HepG2 (cell line): ENCODE results near the gene UBTF.
A peak's percentile ranks its signal among the peaks of the same experiment; 100 is the strongest.

ENCODE experiments used
- EP300 ChIP-seq, 3 experiments: sonication (generic) in 1 of 3; formaldehyde crosslinking in 1 of 3; IDR thresholded peaks; 2 replicates each; pipeline versions ENCODE4 v1.5.1 to v1.6.1; 2011 to 2020; ENCODE audit warnings: low read depth in 2 of 3, low read length in 2 of 3, borderline replicate concordance in 1 of 3, improper control_type of control experiment in 1 of 3, mild to moderate bottlenecking in 1 of 3, missing genetic modification reagents in 1 of 3, moderate library complexity in 1 of 3
- POLR2A ChIP-seq, 2 experiments: IDR thresholded peaks; 2 replicates each; pipeline ENCODE4 v1.6.1; 2011; ENCODE audit warnings: low read depth in 2 of 2, low read length in 2 of 2, mild to moderate bottlenecking in 1 of 2, moderate library complexity in 1 of 2; ENCODE audit not compliant: insufficient read depth in 1 of 2
- RCOR2 ChIP-seq: IDR thresholded peaks from 2 replicates; pipeline ENCODE4 v1.6.1; 2016; ENCODE audit warnings: missing biosample characterization, missing genetic modification reagents
- SNAI1 ChIP-seq: sonication (generic); formaldehyde crosslinking; IDR thresholded peaks from 2 replicates; pipeline ENCODE4 v1.5.0; 2020; ENCODE audit warnings: mild to moderate bottlenecking, missing genetic modification reagents, borderline replicate concordance
- TF ChIP-seq, protein P1 (sequence below): sonication (generic); formaldehyde crosslinking; IDR thresholded peaks from 2 replicates; pipeline ENCODE4 v1.5.0; 2020; ENCODE audit warnings: mild to moderate bottlenecking, missing genetic modification reagents, moderate library complexity

DNA sequence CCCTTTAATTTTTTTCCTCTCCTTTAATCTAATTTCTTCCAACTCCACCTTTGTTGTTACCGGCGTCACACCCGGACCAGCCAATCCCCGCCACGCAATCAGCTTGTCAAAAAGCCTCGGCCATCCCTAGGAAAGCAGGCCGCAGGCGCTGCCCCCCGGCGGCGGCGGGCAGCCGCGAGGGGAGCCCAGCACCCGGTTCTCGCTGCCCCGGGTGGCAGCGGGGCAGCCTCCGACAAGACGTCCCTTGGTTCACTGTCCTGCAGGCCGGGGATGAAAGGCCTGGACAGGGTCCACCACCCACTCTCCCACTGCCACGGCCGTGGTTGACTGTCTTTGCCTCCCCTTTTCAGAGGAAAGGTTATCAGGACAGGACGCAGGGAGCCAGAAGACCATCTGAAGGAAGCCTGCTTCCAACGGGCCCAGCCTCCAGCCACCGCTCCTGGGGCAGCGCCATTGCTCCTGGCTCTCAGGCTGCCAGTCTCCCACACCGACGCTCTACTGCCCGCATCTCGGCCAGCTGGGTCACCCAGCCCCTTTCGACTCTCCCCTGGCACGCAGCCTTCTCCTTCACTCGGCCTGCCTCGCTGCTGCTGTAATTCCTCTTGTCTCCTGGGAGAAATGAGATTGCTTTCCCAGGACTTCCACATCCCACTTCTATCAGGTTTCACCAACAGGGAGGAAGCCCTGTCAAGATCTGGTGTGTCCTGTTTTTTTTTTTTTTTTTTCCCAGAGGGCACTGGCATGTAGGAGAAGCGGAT is 2.8 kb upstream of the UBTF start:
- TF ChIP-seq EP300 (IDR thresholded peaks at IDR 0.05; ENCODE audit: low read depth in 2 of 2, low read length in 2 of 2) (no peak), EP300 (CRISPR knock-in tag; IDR thresholded peaks at IDR 0.05; ENCODE audit: borderline replicate concordance) (no peak), POLR2A (IDR thresholded peaks at IDR 0.05; ENCODE audit: insufficient read depth in 1 of 2, low read depth in 2 of 2, low read length in 2 of 2) (no peak), RCOR2 (CRISPR knock-in tag) (no peak), SNAI1 (CRISPR knock-in tag) (no peak)
- TF ChIP-seq, protein P1, sequence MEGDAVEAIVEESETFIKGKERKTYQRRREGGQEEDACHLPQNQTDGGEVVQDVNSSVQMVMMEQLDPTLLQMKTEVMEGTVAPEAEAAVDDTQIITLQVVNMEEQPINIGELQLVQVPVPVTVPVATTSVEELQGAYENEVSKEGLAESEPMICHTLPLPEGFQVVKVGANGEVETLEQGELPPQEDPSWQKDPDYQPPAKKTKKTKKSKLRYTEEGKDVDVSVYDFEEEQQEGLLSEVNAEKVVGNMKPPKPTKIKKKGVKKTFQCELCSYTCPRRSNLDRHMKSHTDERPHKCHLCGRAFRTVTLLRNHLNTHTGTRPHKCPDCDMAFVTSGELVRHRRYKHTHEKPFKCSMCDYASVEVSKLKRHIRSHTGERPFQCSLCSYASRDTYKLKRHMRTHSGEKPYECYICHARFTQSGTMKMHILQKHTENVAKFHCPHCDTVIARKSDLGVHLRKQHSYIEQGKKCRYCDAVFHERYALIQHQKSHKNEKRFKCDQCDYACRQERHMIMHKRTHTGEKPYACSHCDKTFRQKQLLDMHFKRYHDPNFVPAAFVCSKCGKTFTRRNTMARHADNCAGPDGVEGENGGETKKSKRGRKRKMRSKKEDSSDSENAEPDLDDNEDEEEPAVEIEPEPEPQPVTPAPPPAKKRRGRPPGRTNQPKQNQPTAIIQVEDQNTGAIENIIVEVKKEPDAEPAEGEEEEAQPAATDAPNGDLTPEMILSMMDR (CRISPR knock-in tag) = peak; percentile 44
